ENCODE measurements around the gene CPPED1.
"Not testable (repeated sequence)": the region's sequence is repeated elsewhere in the genome, so short reads cannot be mapped to it uniquely, and the experiment has no call there.

CPPED1 gene

DNA sequence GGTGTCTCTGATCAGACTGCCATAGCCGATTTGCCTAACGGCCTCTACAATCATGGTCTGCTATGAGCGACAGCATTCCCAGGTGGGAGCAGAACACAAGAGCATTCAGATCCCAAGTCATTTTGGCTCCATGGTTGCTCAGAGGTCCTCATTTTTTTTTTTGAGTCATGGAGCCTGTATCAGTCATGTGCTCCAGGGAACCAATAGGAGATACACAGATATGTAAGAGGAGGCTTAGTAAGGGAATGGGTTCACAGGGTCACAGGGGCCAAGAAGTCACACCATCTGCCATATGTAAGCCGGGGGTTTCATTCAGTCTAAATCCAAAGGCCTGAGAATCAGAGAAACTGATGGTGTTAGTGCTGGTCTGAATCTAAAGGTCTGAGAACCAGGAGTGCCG lies 36.8 kb downstream of the CPPED1 start:
- DNase-seq (ENCODE audit: low spot score), result no peak

DNA sequence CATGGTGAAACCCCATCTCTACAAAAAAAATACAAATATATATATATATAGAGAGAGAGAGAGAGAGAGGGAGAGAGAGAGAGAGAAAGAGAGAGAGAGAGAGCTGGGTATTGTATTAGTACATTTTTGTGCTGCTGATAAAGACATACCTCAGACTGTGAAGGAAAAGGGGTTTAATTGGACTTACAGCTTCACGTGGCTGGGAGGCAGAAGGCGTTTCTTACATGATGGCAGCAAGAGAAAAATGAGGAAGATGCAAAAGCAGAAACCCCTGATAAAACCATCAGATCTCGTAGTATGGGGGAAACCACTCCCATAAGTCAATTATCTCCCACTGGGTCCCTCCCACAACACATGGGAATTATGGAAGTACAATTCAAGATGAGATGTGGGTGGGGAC lies 37.5 kb downstream of the CPPED1 start:
- not testable (repeated sequence) for DNase-seq (ENCODE audit: low spot score)

GRCh38 chr16:12764813-12765488 lies 38.7 kb downstream of the CPPED1 start:
- DNase-seq (ENCODE audit: low spot score), result no peak

GRCh38 chr16:12763517-12763916 lies 40.2 kb downstream of the CPPED1 start:
- no peak for DNase-seq (ENCODE audit: low spot score)

- DNase-seq (ENCODE audit: low spot score), result no peak
These were observed 42.7 kb downstream of the CPPED1 start for GRCh38 chr16:12760819-12761611.

GRCh38 chr16:12758670-12759558 lies 44.8 kb downstream of the CPPED1 start:
- DNase-seq (ENCODE audit: low spot score), result no peak

GRCh38 chr16:12758031-12758669 lies 45.5 kb downstream of the CPPED1 start:
- DNase-seq (ENCODE audit: low spot score), result no peak

- no peak for DNase-seq (ENCODE audit: low spot score)
These were observed 46.1 kb downstream of the CPPED1 start for GRCh38 chr16:12757546-12757945.

- DNase-seq (ENCODE audit: low spot score), result no peak
These were observed 48.7 kb downstream of the CPPED1 start for GRCh38 chr16:12754824-12755543.

- no peak for DNase-seq (ENCODE audit: low spot score)
These were observed 50.3 kb downstream of the CPPED1 start for GRCh38 chr16:12753203-12754023.

DNA sequence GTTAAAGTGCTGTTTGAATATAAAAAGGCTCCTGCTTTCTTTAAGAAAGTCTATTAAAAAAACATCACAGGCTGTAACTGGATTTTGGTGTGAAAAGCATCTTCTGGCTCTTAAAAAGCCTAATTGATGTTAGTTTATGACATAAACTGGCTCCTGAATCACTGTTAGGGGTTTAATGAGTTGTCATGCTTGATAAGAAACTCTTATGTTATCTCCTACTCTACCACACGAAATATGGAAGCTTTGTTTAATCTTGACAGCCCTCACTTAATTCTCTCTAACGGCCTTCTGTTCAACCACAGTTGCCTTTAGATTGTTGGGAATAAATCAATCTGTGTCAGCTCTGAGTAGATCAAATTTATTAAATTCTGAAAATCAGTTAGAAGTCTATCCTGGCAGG lies 51.5 kb downstream of the CPPED1 start:
- no peak for DNase-seq (ENCODE audit: low spot score)

DNA sequence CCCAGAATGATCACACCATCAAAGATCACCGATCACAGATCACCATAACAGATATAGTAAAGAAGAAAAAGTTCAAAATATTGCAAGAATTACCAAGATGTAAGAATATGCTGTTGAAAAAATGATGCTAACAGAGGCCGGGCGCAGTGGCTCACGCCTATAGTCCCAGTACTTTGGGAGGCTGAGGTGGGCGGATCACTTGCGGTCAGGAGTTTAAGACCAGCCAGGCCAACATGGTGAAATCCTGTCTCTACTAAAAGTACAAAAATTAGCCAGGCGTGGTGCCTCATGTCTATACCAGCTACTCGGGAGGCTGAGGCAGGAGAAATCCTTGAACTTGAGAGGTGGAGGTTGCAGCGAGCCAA lies 53.2 kb downstream of the CPPED1 start:
- no peak for DNase-seq (ENCODE audit: low spot score)

DNA sequence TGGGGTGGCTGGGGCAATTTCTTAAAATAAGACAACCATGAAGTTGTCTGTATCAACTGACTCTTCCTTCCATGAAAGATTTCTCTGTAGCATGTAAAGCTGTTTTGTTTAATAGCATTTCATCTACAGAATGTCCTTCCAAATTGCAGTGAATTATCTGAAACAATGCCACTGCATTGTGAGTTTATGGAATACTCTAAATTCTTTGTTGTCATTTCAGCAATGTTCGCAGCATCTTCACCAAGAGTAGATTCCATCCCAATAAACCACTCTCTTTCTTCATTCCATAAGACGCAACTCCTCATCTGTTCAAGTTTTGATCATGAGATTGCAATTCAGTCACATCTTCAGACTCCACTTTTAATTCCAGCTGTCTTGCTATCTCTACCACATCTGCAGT lies 54.6 kb downstream of the CPPED1 start:
- no peak for DNase-seq (ENCODE audit: low spot score)

- no peak for DNase-seq (ENCODE audit: low spot score)
These were observed 55.9 kb downstream of the CPPED1 start for GRCh38 chr16:12747827-12748226.

GRCh38 chr16:12747261-12747660 lies 56.4 kb downstream of the CPPED1 start:
- no peak for DNase-seq (ENCODE audit: low spot score)

GRCh38 chr16:12744860-12745259 lies 58.8 kb downstream of the CPPED1 start:
- DNase-seq (ENCODE audit: low spot score), result no peak

- no peak for DNase-seq (ENCODE audit: low spot score)
These were observed 60.9 kb downstream of the CPPED1 start for GRCh38 chr16:12742741-12743140.

DNA sequence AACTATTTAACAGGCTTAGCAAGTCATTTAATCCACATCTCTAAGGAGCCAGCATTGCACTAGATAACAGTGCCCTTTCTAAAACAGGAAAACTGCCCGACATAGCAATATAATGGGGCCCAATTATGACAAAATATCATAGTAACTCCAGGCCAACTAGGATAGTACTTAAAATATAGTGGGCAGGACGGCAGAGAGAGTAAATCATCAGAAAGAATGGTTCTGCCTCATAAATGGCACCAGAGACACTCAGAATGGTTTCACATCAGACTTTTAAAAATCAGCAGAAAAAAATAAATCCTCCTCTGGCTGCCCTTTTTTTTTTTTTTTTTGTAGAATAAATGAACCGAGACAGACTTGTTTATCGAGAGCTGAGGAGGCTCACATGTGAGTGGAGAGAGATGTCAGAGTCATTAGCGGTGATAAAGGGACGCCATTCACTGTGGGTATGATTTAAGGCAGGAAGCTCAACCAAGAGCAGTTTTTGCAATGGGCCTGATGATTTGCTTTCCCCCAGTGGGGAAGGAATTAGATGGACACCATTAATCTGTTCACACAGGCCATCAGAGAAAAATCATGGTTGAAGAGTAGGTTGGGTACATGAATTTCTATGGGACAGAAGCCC lies 62.6 kb downstream of the CPPED1 start:
- DNase-seq (ENCODE audit: low spot score), result no peak

DNA sequence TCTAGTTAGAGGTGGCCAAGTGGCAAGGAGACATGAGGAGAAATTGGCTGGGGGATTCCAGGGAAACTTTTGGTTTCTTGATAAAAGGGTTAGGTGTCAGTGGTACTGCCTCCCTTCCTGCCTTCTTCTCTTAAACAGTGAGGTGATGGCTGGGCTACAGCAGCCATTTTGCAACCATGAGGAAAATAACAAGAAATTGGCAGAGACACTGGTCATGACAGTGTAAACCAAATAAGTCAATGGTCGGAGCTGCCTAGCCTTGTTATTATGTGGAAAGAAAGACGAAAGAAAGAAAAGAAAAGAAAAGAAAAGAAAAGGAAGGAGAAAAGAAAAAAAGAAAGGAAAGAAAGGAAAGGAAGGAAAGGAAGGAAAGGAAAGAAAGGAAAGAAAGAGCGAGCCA lies 63.9 kb downstream of the CPPED1 start:
- DNase-seq (ENCODE audit: low spot score), result no peak

DNA sequence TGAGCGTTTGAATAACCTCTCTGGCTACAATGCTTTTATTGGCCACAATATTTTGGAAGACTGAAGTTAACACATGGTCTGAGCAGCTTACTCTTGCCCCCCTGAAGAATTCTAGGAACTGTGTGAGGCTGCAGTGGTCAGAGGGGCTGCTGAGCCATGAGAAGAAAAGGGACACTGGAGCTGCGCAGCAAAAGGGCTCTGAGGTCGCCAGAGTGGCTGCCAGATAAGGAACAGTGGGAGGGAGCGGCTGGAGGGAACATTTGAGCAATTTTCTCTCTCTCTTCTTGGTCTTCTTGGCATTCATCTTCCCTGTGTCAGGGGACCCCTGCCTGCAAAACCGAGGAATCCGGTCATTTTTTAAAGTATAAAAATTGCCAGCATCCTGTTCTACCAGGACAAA lies 66.1 kb downstream of the CPPED1 start:
- DNase-seq (ENCODE audit: low spot score), result no peak

Data from activated CD4-positive, alpha-beta T cell treated with anti-CD3 and anti-CD28 coated beads, Interleukin-2, Interleukin-4, amounts not matched to agents 100 ng/mL and 50 ng/mL, durations not matched to agents 16 hours and 8 hours (primary cell).